ENCODE data around the gene FTSJ3.
"Not testable (repeated sequence)": the region's sequence is repeated elsewhere in the genome, so short reads cannot be mapped to it uniquely, and the experiment has no call there.

FTSJ3 gene, protein sequence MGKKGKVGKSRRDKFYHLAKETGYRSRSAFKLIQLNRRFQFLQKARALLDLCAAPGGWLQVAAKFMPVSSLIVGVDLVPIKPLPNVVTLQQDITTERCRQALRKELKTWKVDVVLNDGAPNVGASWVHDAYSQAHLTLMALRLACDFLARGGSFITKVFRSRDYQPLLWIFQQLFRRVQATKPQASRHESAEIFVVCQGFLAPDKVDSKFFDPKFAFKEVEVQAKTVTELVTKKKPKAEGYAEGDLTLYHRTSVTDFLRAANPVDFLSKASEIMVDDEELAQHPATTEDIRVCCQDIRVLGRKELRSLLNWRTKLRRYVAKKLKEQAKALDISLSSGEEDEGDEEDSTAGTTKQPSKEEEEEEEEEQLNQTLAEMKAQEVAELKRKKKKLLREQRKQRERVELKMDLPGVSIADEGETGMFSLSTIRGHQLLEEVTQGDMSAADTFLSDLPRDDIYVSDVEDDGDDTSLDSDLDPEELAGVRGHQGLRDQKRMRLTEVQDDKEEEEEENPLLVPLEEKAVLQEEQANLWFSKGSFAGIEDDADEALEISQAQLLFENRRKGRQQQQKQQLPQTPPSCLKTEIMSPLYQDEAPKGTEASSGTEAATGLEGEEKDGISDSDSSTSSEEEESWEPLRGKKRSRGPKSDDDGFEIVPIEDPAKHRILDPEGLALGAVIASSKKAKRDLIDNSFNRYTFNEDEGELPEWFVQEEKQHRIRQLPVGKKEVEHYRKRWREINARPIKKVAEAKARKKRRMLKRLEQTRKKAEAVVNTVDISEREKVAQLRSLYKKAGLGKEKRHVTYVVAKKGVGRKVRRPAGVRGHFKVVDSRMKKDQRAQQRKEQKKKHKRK

GRCh38 chr17:63827002-63827800 is at the start of gene FTSJ3, which contains the start of gene PSMC5:
TSS of gene FTSJ3 (minus strand) at chr17:63827663. CDS start at chr17:63826902, 761 bp downstream.
TSS of gene PSMC5 (plus strand) at chr17:63827431. CDS start at chr17:63827491, 60 bp downstream.
- DNase-seq (ENCODE audit: low read depth in 2 of 2, low spot score in 1 of 2): peak; percentile 85 to 90

- not testable (repeated sequence) for DNase-seq (ENCODE audit: low read depth in 2 of 2, low spot score in 1 of 2)
Measured at GRCh38 chr17:63874693-63875092, 47.2 kb upstream of the FTSJ3 start.

DNA sequence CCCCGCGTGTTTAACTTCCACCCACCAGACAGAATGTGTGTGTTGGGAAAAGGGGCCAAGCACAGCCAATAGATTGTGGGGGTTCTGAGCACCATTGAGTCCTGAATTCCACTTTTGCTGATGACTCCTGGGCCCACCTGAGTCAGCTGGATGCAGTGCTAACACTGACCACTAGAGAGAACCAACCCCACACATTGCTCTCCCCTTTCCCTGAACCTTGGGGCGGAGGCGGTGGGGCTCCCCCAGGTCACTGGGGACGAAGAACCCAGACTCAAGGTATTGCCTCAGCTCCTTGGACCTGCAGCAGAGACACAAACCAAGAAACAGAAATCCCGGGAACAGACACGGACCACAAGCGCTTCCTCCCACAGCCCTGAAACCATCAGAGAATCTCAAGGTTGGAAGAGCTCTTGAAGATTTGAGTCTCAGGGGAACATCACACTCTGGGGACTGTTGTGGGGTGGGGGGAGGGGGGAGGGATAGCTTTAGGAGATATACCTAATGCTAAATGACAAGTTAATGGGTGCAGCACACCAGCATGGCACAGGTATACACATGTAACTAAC is 46.7 kb upstream of the FTSJ3 start:
- DNase-seq (ENCODE audit: low read depth in 2 of 2, low spot score in 1 of 2): not testable (repeated sequence)

- DNase-seq (ENCODE audit: low read depth in 2 of 2, low spot score in 1 of 2): not testable (repeated sequence)
Measured at GRCh38 chr17:63873577-63873976, 46.1 kb upstream of the FTSJ3 start, which contains the start of gene CSH2. TSS of gene CSH2 (minus strand) at chr17:63873677. CDS start at chr17:63873614, 63 bp downstream.

GRCh38 chr17:63871646-63872365 is 44.3 kb upstream of the FTSJ3 start:
- not testable (repeated sequence) for DNase-seq (ENCODE audit: low read depth in 2 of 2, low spot score in 1 of 2)

- DNase-seq (ENCODE audit: low read depth in 2 of 2, low spot score in 1 of 2): not testable (repeated sequence)
Measured at GRCh38 chr17:63870292-63870665, 42.8 kb upstream of the FTSJ3 start.

DNA sequence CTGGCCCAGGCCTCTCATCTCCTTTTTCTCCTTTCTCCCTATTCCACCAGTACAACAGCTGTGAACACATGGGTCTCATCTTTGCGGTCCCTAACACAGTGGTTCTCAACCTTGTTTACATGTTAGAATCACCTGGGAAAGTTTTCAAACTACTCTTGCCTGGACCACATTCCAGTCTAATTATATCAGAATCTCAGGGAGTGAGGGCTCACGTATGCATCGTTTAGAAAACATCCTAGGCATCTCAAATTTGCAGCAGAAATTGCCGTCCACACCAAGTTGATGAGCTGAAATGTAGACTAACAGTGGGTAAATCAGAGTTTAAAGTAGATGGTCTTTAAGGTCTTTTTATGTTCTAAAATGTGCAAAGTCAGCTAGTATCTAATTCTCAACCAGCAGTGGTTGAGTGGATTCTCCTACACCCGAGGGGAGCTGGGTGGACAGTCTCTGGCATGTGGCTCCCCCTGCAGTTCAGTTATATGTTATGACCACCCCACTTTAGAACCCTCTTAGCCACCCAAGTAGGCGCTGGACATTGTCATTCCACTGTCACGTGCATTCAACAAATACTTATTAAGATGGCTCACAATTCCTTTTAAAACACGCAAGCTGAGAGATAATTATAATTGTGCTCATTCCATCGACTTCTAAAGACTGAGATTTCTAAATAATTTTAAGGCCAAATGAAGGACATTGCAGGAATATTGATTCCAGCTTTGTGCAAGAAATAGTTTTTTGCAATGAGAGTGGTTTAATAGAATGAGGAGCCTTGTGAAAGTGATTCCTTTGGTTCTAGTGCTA is 42.2 kb upstream of the FTSJ3 start:
- not testable (repeated sequence) for DNase-seq (ENCODE audit: low read depth in 2 of 2, low spot score in 1 of 2)

- not testable (repeated sequence) for DNase-seq (ENCODE audit: low read depth in 2 of 2, low spot score in 1 of 2)
Measured at GRCh38 chr17:63866625-63867024, 39.2 kb upstream of the FTSJ3 start.

DNA sequence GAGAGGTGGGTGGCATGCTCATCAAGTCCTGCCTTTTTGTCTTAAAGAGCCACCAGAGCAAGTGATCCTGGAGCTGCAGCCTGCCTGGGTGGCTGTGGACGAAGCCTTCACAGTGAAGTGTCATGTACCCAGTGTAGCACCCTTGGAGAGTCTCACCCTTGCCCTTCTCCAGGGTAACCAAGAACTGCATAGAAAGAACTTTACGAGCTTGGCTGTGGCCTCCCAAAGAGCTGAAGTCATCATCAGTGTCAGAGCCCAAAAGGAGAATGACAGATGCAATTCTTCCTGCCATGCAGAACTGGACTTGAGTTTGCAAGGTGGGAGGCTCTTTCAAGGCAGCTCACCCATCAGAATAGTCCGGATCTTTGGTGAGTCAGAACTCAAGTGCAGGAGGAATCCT is 31.8 kb upstream of the FTSJ3 start:
- DNase-seq (ENCODE audit: low read depth in 2 of 2, low spot score in 1 of 2): no peak

- DNase-seq (ENCODE audit: low read depth in 2 of 2, low spot score in 1 of 2): not testable (repeated sequence)
Measured at GRCh38 chr17:63856425-63856824, 29.0 kb upstream of the FTSJ3 start.

DNA sequence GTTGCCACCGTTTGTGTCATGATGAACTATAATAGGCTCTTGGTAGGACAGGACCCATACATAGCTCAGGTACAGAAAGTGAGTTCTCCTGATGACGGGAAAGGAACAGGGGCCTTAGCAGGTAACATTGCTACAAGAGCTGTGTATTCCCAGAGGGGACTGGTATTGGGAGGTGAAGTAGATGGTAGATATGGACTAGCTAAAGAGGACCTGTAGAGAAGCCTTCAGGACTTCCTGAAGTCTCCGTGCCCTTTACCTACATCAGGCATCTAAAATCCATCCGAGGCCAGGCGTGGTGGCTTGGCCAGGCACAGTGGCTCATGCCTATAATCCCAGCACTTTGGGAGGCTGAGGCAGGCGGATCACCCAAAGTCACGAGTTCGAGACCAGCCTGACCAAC is 27.7 kb upstream of the FTSJ3 start:
- no peak for DNase-seq (ENCODE audit: low read depth in 2 of 2, low spot score in 1 of 2)

- DNase-seq (ENCODE audit: low read depth in 2 of 2, low spot score in 1 of 2): no peak
Measured at GRCh38 chr17:63854709-63855108, 27.2 kb upstream of the FTSJ3 start.

DNA sequence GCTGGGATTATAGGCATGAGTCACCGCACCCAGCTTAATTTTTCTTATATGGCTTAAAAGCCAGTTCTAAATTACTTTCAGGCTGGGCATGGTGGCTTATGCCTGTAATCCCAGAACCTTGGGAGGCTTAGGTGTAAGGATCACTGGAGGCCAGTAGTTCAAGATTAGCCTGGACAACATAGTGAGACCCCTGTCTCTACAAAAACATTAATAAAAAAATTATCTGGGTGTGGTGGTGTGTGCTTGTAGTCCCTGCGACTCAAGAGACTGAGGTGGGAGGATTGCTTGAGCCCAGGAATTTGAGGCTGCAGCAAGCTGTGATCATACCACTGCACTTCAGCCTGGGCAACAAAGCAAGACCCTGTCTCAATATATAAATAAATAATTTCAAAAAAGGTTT is 25.8 kb upstream of the FTSJ3 start:
- no peak for DNase-seq (ENCODE audit: low read depth in 2 of 2, low spot score in 1 of 2)

- DNase-seq (ENCODE audit: low read depth in 2 of 2, low spot score in 1 of 2): no peak
Measured at GRCh38 chr17:63850401-63850800, 22.9 kb upstream of the FTSJ3 start.

DNA sequence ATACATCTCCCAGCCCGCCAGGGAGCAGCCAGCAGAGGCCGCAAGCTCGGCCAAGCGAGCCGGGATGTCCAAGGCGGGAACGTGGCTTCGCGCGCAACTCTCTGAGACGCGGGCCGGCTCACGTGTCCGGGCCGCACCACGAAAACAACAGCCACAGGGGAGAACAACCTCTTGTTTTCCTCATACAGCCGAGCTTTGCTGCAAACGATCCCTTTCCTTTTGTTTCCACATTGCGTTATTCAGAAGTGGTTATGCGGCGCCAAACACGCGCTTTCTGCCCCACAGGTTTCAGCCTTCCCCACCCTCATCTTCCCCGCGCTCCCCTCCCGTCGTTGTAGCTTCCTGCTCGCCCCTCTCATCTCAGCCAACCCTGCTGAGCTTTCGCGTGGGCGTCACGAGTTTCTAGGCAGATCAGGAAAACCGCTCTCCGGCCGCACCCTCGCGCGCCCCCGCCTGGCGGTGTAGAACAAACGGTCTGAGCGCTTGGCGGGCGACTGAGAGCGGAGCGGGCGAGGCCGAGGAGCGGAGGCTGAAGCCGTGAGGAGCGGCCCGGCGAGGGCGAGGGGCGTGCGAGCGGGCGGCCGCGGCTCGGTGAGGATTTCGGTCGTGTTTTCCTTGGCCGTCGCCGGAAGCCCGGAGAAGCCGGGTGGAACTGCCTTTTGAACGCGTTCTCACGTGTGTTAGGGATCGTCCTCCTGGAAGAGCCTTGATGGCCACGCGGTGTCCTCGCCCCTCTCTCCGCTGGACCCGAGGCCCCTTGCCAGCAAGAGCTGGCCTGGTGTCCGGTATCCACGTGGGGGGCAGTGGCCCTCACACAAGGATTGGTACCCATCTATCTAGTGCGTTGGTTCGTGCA is 21.6 kb upstream of the FTSJ3 start:
- DNase-seq (ENCODE audit: low read depth in 2 of 2, low spot score in 1 of 2): peak; percentile 90 to 92

DNA sequence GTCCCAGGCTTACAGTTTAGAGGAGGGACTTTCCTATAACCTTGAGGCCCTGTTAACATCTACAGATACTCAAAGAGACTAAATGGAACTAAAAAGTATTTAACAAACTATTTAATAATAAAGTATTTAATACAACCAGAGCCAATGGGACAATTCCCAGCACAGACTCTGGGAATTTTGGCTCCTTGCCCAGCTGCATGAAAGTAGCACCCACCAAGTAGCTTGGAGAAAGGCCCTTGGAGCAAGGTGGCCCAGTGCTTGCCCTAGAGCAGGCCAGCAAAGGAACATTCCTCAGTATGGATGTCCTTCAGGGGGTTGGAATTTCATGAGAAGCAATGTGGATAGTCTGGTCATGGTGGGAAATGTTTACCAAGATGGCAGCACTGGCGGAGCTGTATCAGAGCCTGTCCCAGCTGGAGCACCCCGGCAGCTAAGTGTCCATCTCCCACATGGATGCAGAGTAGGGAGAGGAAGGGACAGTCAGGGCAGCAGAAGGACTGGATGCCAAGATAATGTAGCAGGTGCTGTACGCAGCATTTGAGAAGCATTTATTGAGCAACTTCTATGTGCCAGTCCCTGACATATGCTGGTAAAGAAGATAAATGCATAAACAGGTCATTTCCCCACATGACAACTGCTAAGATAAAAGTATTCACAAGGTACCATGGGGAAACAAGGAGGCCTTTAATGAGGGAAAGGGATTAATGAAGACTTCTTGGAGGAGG is 20.2 kb upstream of the FTSJ3 start:
- DNase-seq (ENCODE audit: low read depth in 2 of 2, low spot score in 1 of 2): no peak

GRCh38 chr17:63845509-63845908 is 18.0 kb upstream of the FTSJ3 start:
- no peak for DNase-seq (ENCODE audit: low read depth in 2 of 2, low spot score in 1 of 2)
